GM19372 (cell line): ENCODE data around the gene MEGF6.

ENCODE experiments used
- ATAC-seq: cut with Tn5 transposase; IDR thresholded peaks from one replicate; pipeline ENCODE4 v1.9.1; 2021; ENCODE audit warnings: mild to moderate bottlenecking, low read depth, moderate library complexity; ENCODE audit not compliant: unreplicated experiment

The MEGF6 gene

DNA sequence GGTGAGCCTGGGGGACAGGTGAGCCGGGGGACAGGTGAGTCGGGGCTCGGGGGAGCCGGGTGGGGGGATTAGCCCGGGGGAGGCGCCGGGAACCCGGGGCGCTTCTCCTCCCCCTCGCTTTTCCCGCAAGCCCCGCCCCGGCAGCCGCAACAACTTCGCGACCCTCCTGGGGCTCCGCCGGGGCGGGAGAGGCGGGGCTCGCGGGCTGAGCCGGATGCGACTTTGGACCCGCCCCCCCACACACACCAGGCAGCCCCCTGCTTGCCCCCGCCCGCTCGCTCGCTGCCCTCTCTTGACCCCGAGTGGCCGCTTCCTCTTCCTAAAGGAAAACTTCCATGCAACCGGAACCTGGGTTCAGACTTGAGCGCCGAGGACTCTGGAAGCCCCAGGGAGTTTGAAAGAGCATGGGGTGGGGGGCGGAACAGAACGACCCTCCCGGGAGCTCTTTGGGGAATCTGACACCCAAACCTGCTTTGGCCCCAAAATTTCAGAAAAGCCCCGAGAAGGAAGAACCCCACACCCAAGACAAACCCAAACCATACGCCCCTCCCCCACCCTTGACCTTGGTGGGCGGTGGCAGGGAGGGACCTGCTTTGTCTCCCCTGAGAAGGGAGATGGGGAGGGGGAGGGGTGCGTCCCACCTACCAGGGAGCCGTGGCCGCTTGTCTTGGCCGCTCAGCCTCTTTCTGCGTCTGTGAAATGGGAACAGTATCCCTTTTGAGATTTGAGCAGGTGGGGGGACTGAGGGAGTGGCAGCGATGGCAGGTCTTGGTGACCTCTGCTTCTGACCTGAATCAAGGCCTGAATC lies 156.3 kb downstream of the MEGF6 start:
- no peak for ATAC-seq

DNA sequence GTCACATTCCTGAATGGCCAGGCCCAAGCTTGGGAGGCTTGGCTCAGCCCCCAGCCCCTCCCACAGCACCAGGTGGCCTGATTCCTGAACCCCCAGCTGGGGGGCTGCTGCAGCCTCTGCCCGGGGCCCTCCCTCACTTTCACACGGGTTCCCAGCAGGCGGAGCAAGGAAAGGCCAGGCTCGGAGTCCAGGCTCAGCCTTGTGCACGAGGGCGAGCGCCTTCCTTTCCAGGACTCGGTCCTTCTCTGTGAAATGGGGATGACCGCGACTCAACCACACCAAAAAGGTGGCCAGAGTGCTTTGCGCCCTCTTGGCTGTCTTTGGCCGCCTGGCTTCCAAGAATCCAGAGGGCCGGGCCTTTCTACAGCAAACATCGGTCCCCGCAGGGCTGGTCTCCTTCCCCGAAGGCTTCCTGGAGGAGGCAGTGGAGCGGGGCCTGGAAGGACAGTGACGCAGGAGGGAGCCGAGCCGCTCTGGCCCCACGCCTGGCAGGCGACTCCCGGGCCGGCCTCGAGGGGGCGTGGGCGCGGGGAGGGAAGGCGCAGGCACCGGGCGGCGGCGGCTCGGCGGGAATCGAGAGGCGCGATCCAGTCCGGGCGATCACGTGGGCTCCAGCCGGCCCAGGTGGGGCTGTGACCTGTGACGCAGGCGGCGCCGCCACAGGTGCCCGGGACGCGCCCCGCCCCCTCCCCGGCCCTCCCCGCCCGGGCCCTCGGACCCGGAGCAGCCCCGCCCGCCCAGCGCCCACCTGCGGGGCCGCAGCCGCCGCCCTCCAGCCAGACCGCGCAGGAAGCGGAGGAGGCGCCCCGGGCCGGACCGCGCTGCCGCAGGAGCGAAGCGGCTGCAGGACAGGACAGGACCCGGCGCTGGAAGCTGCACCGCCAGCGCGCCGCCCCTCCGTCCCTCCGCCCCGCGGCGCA lies 157.2 kb downstream of the MEGF6 start, which contains the start of gene ARHGEF16:
TSS of gene ARHGEF16 (plus strand) at position 775 of the 920 bp plus-strand sequence. CDS start 8,420 bp downstream, outside the sequence.
- ATAC-seq = no peak

DNA sequence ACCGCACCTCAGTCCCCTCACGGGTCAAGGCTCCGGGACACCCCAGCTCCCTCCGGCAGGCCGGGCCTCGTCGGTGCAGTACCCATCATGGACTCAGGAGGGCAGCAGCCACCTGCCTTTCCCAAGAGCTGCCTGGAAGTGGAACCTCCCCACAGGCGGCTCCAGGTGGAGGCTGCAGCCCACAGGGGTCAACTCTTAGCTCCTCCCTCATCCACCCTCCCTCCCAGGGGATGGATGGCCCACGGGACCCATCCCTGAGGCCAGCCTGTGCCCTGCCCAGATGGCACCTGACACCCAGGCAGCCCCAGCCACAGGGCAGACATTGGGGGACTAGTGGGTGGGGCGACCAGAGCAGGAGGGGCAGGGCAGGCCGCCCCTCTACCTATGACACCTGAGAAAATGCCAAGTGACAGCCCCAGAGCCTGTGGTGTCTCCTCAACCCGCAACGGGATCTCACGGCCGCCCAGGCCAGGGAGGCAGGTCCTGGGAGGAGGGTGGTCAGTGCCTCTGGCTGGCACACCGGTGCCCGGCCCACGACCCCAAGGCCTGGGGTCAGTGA lies 158.0 kb downstream of the MEGF6 start:
- no peak for ATAC-seq

DNA sequence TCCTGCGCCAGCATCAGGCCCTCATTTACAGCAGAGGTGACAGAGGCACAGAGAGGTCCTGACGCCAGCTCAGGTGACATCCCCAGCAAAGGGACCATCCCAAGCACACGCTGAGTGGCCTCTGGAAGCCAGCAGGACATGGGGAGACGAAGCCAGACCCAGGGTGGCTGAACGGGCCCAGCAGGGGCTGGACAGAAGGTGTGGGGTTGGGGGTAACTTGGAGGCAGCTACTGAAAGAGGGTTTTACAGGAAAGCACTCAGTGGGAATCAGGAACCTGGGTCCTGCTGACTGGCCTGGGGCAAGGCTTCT lies 158.5 kb downstream of the MEGF6 start:
- ATAC-seq = no peak

DNA sequence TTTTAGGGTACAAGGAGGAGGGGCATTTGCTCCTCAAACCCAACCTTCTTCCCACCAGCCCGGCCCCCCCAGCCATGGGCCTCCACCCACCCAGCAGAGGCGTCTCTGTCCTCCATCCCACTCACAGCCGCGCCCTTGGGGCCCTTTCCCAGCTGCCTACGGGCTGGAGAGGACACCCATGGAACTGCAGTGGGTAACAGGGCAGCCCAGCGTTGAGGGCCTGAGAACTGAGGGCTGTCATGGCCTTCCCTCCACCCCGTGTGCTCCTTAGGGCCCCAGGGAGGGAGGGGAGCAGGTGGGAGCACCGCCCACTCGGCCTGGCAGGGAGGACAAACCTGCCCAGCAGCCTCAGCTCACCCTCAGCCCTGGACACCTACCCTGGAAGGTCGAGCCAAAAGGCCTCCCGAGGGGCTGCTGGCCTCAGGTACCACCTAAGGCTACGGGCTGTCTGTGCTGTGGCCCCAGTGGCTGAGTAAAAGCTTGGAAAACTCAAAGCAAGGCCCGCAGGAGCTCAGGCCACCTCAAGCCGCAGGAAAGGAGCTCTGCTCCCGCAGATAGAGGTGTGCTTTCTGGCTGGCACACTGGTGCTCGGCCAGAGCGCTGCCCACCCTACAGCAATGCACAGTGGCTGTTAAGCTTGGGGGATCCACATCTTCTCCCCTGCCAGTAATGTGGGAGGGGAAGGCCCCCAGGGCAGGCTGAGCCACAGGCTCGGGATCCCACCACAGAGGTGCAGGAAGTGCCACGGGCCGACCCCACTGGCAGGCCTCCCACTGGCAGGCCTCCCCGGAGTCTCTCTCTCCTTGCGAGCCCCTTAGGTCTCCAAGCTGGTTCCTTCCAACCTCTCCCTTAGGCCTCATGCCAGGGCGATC lies 159.1 kb downstream of the MEGF6 start:
- no peak for ATAC-seq

DNA sequence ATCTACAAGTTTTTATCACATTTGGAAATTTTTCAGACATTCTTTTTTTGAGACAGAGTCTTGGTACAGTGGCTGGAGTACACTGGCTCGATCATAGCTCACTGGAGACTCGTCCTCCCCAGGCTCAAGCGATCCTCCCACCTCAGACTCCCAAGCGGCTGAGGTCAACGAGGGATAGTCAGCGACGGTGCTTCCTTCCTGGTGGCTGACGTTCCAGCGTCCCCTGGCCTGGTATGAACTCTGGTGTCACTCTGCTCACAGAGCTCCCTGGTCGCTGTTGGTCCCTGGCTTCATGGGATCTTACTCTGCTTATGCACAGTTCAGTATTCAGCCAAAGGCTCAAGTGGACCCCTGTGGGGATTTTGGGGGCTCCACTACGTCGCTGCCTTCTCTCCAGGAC lies 160.3 kb downstream of the MEGF6 start:
- ATAC-seq = no peak

DNA sequence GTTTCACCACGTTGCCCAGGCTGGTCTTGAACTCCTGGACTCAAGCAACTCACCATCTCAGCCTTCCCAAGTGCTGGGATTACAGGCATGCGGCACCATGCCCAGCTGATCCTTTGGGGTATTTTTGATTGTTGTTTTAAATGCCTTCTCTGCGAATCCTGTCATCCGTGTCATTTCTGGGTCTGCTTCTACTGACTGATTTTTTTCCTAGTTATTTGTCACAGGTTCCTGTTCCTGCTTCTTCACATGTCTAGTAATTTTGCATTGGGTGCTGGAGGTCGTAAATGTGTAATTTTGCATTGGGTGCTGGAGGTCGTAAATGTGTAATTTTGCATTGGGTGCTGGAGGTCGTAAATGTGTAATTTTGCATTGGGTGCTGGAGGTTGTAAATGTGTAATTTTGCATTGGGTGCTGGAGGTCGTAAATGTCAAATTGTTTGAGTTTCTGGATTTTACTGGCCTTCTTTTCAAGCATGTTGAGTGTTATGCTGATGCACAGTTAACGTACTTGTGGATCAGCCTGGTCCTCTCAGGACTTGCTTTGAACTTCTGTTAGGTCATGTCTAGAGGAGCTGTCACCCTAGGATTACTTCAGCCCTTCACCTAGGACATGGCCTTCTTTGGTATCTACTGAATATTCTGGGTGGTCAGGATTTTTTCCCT lies 161.0 kb downstream of the MEGF6 start:
- no peak for ATAC-seq

DNA sequence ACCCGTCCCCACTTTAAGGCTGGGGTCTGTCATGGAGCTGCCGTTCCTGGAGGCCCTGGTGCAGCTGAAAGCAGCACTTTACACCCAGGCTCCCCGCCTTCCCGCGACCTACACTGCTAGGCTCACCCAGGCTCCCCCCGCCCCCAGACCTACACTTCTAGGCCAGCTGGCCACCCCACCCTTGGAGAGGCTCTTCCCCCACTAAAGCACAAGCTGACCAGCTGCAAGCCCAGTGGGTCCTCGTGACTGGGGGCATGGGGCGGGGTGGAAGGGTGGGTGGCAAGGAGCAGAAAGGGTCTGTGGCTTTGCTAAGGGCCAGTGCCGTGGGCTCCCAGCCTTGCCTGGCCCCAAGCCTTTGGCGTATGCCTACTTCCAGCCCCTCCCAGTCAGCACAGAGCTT lies 166.6 kb downstream of the MEGF6 start:
- no peak for ATAC-seq

DNA sequence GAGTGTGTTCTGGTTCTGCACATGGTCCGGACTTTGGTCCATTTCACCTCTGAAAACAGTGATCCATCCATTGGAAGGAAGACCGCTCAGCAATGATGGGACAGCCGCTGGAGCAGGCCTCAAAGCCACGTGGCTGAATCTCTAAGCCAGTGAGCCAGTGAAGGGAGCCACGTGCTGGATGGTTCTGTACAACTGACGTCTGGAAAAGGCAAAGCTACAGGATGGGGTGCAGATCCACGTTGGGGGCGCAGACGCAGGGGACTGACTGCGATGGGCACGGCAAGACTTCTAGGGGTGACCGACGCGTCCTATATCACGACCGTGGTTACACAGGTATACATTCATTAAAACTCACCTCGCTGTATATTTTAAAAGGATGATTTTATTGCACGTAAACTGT lies 167.0 kb downstream of the MEGF6 start:
- ATAC-seq = no peak

DNA sequence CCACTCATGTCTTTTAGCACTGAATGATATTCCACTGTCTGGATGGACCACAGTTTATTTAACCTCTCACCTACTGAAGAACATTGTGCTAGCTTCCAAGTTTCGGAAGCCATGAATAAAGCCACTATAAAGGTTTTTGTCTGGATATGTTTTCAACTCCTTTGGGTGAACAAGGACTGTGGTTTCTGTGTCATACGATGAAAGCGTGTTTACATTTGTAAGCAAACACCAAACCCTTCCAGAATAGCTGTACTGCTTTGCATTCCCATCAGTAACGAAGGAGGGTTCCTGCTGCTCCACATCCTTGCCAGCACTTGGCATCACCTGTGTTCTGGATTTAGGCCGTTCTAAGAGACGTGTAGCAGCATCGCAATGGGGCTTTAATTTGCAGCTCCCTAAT lies 167.5 kb downstream of the MEGF6 start:
- no peak for ATAC-seq

DNA sequence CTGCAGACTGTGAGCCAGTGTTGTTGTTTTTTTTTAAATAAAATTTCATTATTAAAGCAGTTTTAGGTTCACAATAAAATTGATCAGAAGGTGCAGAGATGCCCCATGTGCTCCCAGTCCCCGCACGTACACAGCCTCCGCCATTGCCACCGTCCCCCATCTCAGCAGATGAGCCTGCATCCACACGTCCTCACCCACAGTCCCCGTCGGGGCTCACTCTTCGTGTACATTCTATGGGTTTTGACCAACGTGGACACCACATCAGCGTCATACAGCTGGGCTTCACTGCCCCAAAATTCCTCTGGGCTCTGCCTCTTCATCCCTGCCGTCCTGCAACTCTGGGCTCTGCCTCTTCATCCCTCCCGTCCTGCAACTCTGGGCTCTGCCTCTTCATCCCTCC lies 168.4 kb downstream of the MEGF6 start:
- no peak for ATAC-seq

DNA sequence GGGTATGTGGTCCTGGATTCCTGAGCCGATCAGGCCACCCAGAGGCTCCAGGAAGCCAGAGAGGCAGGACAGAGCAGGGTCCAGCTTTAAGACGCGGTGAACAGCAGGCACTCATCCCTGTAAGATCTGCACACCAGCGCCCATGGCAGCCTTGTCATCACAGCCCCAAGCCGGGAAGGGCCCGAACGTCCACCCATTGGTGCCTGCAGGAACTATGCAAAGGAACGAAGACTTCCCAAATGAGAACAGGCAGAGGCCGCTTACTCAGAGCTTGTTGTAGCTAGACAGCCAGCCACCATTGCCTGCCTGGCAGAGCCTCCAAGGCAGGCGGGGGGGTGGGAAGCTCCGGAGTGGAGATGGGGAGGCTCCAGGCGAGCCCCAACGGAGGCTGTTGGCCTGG lies 169.0 kb downstream of the MEGF6 start:
- ATAC-seq = no peak

DNA sequence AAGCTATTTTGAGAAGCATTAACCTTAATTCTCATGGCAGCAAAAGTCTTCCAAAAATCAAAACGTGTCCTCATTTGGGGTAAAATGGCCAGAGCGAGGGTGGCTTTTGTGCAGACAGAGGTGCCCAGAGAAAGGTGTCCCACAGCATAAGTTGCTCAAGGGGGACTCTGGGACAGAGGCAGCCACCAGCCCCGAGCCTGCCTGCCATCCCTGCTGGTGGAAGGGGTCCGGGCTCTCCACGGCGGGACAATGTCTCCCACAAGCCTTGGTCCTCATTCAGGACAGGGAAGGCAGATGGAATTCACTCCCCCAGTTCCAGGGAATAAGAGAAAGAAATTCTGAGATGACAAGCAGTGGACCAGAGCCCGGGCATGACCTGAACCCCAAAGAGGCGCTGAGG lies 169.4 kb downstream of the MEGF6 start:
- ATAC-seq = no peak

DNA sequence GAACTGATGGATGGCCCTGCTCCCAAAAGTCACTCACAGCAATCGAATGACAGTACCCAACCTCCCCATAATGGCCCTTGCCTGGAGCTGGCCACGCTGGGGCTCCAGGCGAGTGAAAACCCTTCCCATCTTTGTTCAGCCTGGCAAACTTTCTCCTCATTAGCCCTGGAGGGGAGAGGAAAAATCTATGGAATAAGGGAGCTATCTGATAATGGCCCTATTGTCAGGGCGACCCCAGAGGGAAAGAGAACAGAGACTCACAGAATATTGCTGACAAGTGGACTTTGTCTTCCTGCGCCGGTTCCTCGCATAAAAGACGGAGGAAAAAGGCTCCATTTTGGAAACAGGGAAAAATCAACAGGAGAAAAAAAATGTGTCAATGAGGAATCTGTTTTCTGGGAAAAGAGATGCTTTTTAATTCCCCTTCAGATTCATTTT lies 169.9 kb downstream of the MEGF6 start:
- no peak for ATAC-seq

DNA sequence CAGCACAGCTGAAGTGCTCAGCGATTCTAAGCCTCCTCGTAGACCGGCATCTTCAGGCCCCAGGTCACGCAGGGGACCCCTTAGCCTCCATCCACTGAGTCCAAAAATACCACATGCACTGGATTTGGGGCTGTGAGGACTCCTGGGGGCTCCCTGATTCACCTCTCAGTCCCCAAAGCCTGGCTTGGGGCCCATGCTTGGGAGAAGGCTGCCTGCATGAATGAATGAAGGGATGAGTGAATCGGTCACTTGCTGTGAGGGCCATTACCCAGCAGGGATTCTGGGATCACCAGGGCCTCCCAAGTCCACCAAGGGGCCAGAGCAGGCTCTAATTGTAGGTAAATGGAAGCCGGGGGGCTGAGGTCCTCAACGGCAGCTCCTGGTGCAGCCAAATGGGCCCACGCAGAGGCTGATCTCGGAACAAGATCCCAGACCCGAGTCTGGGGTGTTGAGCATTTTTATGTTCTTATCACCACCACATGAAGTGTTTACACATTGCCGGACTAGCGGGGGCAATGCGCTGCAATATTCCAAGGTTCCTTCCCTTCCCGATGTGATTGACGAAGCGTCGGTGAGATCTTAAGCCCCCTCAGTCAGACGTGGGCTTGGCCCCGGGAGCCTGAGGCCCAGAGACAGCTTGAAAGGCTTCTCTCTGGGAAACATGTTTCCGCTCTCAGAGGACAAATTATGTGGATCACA lies 170.4 kb downstream of the MEGF6 start:
- ATAC-seq = no peak

DNA sequence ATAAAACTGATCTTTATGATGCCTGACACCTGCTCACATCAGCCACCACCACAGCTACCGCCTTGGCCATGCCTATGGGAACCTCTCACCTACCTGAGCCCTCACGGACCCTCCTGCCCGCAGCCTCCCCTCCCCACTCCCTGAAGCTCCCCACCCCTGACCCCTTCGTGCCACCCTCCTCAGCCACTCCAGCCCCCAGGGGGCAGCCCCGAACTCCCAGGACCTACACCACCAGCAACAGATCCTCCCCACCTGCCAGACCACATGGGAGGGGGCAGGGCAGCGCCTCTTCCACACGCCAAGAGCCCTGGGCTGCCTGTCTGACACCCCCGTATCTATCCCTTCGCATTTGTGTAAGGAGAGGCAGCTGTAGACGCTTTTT lies 171.0 kb downstream of the MEGF6 start:
- ATAC-seq = no peak
